Glomerular visceral epithelial cell (primary cell): Measurements from ENCODE around the gene LPP.

ENCODE experiments used
- DNase-seq: peaks from one replicate; pipeline ENCODE4 v3.0.0-alpha.2; 2016; ENCODE audit errors: extremely low spot score

LPP gene

DNA sequence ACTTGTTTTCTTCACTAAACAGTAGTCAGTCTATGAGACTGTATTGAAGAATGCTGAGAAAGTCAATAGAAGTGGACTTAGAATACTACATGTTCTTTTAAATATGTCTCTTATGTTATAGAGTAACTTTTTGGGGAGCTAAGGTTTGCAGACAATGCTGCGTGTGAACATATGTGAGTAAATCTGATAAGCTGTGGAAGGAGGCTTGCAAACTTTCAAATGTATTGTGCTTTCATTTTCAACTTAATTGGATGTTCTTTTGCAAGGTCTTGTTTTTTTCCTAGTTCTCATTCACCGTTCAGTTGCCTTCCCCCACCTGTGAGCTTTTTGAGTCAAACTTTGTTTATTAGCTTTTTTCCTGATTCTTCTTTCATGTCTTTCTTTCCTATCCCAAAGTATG lies 176.2 kb downstream of the LPP start:
- DNase-seq = no peak

DNA sequence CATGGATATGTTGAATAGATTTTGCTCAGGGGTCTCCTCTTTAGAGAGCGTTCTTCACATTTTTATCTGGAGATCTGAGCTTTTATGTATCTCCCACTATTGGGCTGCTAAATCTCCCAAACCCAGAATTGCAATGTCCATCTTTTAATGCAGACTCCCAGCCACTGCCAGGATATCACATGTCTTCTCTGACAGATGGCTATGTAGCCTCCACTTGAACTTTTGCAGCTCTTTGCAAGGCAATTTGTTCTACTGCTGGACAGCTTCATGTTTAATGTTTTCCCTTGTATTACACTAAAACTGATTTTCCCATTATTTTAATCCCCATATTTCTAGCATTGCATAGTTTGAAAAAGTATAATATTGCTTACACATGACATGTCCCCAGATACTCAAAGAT lies 177.2 kb downstream of the LPP start:
- no peak for DNase-seq

GRCh38 chr3:188332085-188332484 lies 178.1 kb downstream of the LPP start:
- no peak for DNase-seq

- DNase-seq = no peak
Measured at GRCh38 chr3:188335656-188336055, 181.7 kb downstream of the LPP start.

DNA sequence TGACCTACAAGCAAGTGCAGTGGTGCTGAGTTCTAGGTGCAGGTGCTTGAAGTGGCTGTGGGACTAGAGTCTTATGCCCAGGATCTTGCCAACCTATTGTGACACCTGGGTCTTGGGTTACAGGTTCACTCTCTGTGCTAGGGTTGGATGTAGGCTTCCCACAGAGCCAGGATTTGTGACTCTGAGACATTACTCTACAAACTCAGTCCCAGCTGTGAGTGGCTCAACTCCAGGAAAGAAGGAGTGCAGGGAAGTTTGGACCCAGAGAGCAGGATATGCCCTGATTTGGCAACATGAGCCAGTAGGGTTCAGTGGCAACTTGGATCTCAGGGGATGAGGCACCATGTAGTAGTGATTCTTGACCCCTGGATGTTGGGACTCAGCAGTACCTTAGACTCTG lies 182.2 kb downstream of the LPP start:
- DNase-seq = no peak

GRCh38 chr3:188337232-188337631 lies 183.3 kb downstream of the LPP start:
- DNase-seq = no peak

GRCh38 chr3:188338086-188338485 lies 184.1 kb downstream of the LPP start:
- DNase-seq = no peak

DNA sequence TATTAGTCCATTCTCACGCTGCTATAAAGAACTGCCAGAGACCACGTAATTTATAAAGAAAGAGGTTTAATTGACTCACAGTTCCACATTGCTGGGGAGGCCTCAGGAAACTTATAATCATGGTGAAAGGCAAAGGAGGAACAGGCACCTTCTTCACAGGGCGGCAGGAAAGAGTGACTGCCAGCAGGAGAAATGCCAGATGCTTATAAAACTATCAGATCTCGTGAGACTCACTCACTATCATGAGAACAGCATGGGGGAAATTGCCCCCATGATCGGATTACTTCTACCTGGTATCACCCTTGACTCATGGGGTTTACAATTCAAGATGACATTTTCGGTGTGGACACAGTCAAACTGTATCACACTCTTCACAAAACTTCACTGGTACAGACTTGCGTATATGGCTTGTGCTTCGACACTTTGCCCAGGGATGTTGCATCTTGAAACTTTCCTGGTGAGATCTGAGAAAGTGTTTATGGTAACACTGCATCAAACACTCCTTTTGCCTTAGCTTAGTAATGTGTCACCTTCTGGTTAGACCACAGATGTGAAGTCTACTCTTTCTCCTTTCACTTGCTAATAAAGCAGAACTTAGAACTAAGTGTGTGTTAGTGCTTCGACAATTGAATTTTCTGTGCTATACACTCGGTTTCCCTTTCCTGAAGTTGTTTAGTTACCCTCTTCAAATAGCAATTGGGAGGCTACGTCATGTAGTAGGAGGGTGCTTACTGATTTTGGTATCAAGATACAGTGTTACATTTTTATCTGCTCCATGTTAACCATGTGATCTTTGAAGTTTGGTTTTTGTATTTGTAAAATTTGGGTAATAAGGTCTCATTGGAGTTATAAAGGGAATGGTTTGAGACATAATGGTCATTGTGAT lies 185.7 kb downstream of the LPP start:
- no peak for DNase-seq

DNA sequence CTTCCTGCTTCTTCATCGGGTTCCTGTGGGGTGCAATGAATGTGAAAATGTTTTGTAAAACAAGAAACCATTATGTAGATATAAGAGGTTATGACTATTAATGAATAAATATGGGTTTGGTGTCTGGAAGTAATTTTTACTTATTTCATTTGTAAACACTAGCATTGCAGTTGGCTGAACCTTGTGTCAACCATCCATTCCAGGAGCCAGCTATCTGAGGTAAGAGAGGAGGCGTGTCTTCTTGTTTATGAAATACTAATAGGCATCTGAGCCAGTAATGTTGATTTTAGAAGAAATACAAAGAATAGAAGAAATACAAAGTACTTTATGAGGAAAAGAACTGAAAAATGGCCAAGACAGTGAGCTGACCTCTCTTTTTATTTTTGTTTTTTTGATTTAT lies 187.5 kb downstream of the LPP start:
- DNase-seq = no peak

DNA sequence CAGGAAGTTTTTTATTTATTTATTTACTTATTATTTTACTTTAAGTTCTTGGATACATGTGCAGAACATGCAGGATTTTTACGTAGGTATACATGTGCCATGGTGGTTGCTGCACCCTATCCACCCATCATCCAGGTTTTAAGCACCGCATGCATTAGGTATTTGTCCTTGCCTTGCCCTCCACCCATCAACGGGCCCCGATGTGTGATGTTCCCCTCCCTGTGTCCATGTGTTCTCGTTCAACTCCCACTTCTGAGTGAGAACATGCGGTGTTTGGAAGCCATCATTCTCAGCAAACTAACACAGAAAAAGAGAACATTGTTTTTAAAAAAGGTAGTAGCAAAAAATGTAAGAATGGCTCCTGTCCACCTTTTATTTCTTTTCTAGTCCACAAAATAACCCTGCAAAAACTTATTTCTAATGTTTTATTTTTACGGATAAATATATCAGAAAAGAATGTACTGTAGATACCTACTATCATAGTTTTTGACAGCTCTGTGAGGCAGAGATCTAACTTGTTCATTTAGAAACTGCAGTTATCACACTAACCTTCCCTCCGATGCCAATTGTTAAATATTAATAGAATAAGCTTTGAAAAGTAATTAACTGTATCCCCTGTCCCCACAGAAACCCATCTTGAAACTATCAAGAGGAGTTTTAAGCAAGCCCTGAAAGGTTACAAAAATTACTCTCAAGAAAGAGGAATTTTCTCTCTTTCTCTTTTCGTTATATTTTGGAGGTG lies 189.2 kb downstream of the LPP start:
- DNase-seq = no peak

GRCh38 chr3:188343894-188344293 lies 189.9 kb downstream of the LPP start:
- DNase-seq = no peak

GRCh38 chr3:188345223-188345622 lies 191.3 kb downstream of the LPP start:
- DNase-seq = peak; percentile 76

- DNase-seq = peak; percentile 97
Measured at GRCh38 chr3:188348435-188349244, 194.7 kb downstream of the LPP start.

- DNase-seq = no peak
Measured at GRCh38 chr3:188349351-188349901, 195.5 kb downstream of the LPP start.

DNA sequence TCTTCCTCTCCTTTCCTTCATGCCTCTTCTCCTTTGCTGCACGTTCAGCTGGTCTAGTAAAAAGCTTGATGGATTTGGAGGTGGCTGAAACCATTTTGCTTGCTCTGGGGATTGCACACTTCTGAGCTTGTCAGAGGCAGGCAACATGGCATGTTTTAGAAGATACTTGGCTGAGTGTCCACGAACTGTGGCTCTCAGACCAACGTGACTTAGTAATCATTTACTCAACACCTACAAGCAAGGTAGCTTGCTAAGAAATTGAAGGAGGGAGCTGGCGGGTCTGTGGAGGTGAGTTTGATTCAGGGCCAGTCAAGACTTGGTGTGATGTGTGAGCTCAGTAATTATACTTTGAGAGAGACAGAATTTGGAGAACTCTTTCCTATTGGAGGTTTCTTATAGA lies 196.0 kb downstream of the LPP start:
- DNase-seq = no peak

DNA sequence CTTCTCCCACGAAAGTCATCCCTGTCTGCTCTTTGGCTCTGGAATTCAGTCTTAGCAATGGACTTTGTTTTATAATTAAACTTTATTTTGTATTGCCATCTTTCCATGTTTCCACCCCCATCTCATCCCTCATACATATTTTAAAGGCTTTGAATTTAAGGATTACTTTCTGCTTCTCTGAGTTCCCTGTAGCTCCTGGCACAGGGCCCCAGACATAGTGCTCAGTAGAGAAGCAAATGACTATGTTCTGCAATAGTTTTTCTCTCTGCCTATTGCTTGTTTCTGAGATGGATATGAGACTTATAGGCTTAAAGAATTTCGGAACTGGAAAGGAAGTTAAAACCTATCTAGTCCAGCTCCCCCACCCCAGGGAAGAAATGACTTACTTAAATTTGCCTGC lies 197.0 kb downstream of the LPP start:
- no peak for DNase-seq

DNA sequence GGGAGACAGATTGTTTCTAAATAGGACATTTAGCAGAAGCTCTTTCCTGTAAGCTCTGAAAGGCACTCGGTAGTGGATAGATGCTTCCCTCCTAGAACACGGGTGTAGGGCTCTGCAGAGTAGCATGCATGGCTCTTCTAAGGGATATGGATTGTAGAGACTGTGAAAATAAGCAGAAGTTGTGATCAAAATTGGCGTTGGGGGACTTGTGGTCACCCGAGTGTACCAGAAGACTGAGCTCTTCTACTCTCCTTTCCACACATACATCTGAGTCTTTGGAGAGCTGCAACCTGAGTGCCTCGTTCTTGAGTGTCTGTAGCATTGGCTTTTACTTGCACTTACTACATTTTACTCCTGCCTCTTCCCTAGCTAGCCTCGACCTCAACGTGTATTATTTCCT lies 197.7 kb downstream of the LPP start:
- DNase-seq = no peak

DNA sequence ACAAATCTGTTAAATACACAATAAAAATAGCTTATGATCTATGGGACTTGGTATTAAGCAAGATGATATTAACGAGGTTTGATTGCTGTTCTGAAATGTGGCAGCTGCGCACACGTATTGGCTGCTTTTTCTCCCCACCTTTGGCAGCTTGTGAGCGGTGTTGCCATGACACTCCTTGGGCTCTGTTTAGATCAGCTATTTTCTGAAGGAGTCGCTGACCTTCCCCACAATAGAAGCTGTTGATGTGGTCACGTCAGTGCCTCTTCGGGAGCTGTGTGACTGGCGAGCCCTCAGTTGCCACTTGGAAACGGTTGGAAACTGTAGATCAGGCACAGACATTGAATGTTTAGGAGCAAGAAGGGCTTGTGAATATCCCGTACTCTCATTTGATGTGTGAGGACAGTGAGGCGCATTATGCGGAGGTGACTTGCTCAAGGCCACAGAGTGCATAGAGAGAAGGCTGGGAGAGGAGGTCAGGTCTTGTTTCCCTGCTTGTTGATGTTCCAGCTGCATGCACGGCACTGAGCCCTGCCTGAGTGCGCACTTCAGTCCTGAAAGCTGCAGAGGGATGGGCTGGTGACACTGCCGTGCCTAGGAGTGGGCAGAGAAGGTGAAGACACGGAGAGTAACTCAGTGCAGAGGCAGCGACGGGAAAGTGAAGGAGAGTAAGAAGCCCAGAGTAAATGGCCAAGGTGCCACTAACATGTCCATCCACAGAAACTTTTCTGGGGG lies 198.4 kb downstream of the LPP start:
- no peak for DNase-seq

- DNase-seq = no peak
Measured at GRCh38 chr3:188353426-188353825, 199.5 kb downstream of the LPP start.

GRCh38 chr3:188358787-188359493 lies 205.0 kb downstream of the LPP start:
- no peak for DNase-seq
